Smooth muscle cell of bladder (primary cell): ENCODE measurements around the gene NINL. TPM values are rescaled to one million over a fixed set of nuclear protein-coding genes. Genes with fewer than 3 reads are reported as not detected.

ENCODE experiments used
- total RNA-seq: library from RNA; depleted of rRNA; stranded (reverse); fragments of >200 nt; gene quantifications from 2 replicates; pipeline ENCODE4 v1.2.3, GENCODE V29; 2014

The NINL gene
- 8.2 and 10.3 TPM in 2 replicates for total RNA-seq

GRCh38 chr20:25584905-25585704 lies at the start of gene NINL:
Gene NINL, minus strand, starts transcription at chr20:25585531. Its CDS starts 58,944 bp downstream, at chr20:25526587.

GRCh38 chr20:25623736-25624499 lies 38.6 kb upstream of the NINL start, which contains the start of gene NANP:
Gene NANP, minus strand, starts transcription at chr20:25624014. Its CDS starts 66 bp downstream, at chr20:25623948.

GRCh38 chr20:25407311-25408169 lies 177.8 kb downstream of the NINL start, which contains the start of gene GINS1:
Gene GINS1, plus strand, starts transcription at chr20:25407673. Its CDS starts 148 bp downstream, at chr20:25407821.

Other genes with a start within 250 kb of the NINL start
- 32.8 and 36.0 TPM in 2 replicates for gene ABHD12, start 194.7 kb downstream of the NINL start, total RNA-seq
- 1.3 and 1.4 TPM in 2 replicates for gene GINS1, start 177.9 kb downstream of the NINL start, total RNA-seq
- gene NANP, start 38.5 kb upstream of the NINL start, total RNA-seq = 6.3 and 9.3 TPM in 2 replicates
- gene ZNF337, start 111.3 kb upstream of the NINL start, total RNA-seq = 12.7 and 21.4 TPM in 2 replicates